DOHH2 (cell line): ENCODE data around the gene TMEM140.

ENCODE experiments used
- H3F3A ChIP-seq: fragments of 200-600 bp; sonication (generic), shearing (Covaris generic); 2 replicates; pipeline ENCODE4 v1.6.0; 2016; ENCODE audit warnings: antibody characterized with exemption, mild to moderate bottlenecking; ENCODE audit not compliant: control insufficient read depth, insufficient read depth
- H3K27ac ChIP-seq: fragments of 200-600 bp; sonication (generic); 2 replicates; pipeline ENCODE4 v1.5.1; 2014; ENCODE audit warnings: low read depth, mild to moderate bottlenecking, low read length, moderate library complexity
- H3K27me3 ChIP-seq: fragments of 200-600 bp; sonication (generic); 2 replicates; pipeline ENCODE4 v1.6.1; 2014; ENCODE audit warnings: mild to moderate bottlenecking, low read length, mixed read lengths; ENCODE audit not compliant: control insufficient read depth
- H3K36me3 ChIP-seq: fragments of 200-600 bp; sonication (generic); 2 replicates; pipeline ENCODE4 v1.6.1; 2014; ENCODE audit warnings: mild to moderate bottlenecking, low read length, moderate library complexity, mixed read lengths; ENCODE audit not compliant: control insufficient read depth
- H3K4me1 ChIP-seq: fragments of 200-600 bp; sonication (generic); 2 replicates; pipeline ENCODE4 v1.6.1; 2014; ENCODE audit warnings: mild to moderate bottlenecking, low read length, mixed read lengths; ENCODE audit not compliant: control insufficient read depth
- H3K4me2 ChIP-seq: fragments of 200-600 bp; sonication (generic); 2 replicates; pipeline ENCODE4 v1.6.0; 2014; ENCODE audit warnings: mild to moderate bottlenecking, low read length, moderate library complexity
- H3K4me3 ChIP-seq: fragments of 200-600 bp; sonication (generic); 2 replicates; pipeline ENCODE4 v1.5.1; 2014; ENCODE audit warnings: mild to moderate bottlenecking, low read length, mixed read lengths
- H3K79me2 ChIP-seq: fragments of 200-600 bp; sonication (generic); 2 replicates; pipeline ENCODE4 v1.6.1; 2014; ENCODE audit warnings: mild to moderate bottlenecking, low read length, mixed read lengths; ENCODE audit not compliant: control insufficient read depth
- H3K9me2 ChIP-seq: fragments of 200-600 bp; sonication (generic); replicated peaks from 2 replicates; pipeline ENCODE4 v1.6.1; 2014; ENCODE audit warnings: mild to moderate bottlenecking, low read length, mixed read lengths; ENCODE audit not compliant: control insufficient read depth
- H3K9me3 ChIP-seq: fragments of 200-600 bp; sonication (generic); 2 replicates; pipeline ENCODE4 v1.6.1; 2014; ENCODE audit warnings: antibody characterized with exemption, low read length, mixed read lengths; ENCODE audit not compliant: control insufficient read depth, insufficient read depth
- H4K20me1 ChIP-seq: fragments of 200-600 bp; sonication (generic); 2 replicates; pipeline ENCODE4 v1.6.0; 2014; ENCODE audit warnings: low read depth, mild to moderate bottlenecking, antibody characterized with exemption, low read length, moderate library complexity; ENCODE audit not compliant: control insufficient read depth, insufficient read depth
- EZH2phosphoT487 ChIP-seq: fragments of 200-600 bp; sonication (generic); IDR thresholded peaks from 2 replicates; pipeline ENCODE4 v1.6.1; 2017; ENCODE audit warnings: borderline replicate concordance, mild to moderate bottlenecking, antibody characterized with exemption, low read length, moderate library complexity, mixed read lengths
- TF ChIP-seq, protein P1 (sequence below): fragments of 200-600 bp; sonication (generic); IDR thresholded peaks from one replicate; pipeline ENCODE4 v1.5.1; 2014; ENCODE audit warnings: antibody characterized with exemption, mild to moderate bottlenecking, low read depth, low read length; ENCODE audit not compliant: poor library complexity, severe bottlenecking

The TMEM140 gene

DNA sequence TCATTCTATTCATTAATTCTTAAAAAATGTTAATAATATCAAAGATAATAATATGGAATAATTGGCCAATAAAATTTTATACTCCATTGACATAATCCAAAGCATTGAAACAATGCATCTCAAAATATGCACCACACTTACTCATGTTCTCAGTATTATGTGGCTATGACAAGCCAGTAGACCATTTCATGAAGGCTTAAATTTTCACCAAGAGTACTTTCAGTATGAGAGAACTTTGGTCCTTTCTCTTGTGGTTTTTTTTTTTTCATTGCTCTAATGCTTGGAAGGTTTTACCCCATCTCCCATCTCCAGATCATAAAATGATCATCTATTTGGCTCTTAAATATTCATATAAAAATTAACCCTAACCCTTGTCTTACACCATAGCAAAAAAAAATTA, 45.5 kb upstream of the TMEM140 start:
- no peak overlapping the region for H3K4me2 ChIP-seq
- H3K4me3 ChIP-seq = no peak overlapping the region
- H4K20me1 ChIP-seq = no peaks in the 10 kb centered on the region
- no peak overlapping the region for H3K27ac ChIP-seq
- TF ChIP-seq, protein P1, sequence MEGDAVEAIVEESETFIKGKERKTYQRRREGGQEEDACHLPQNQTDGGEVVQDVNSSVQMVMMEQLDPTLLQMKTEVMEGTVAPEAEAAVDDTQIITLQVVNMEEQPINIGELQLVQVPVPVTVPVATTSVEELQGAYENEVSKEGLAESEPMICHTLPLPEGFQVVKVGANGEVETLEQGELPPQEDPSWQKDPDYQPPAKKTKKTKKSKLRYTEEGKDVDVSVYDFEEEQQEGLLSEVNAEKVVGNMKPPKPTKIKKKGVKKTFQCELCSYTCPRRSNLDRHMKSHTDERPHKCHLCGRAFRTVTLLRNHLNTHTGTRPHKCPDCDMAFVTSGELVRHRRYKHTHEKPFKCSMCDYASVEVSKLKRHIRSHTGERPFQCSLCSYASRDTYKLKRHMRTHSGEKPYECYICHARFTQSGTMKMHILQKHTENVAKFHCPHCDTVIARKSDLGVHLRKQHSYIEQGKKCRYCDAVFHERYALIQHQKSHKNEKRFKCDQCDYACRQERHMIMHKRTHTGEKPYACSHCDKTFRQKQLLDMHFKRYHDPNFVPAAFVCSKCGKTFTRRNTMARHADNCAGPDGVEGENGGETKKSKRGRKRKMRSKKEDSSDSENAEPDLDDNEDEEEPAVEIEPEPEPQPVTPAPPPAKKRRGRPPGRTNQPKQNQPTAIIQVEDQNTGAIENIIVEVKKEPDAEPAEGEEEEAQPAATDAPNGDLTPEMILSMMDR = no peak
- no peak for TF ChIP-seq EZH2phosphoT487
- H3K9me2 ChIP-seq = no peaks in the 10 kb centered on the region
- no peaks in the 10 kb centered on the region for H3K4me1 ChIP-seq
- no peaks in the 10 kb centered on the region for H3K79me2 ChIP-seq
- no peaks in the 10 kb centered on the region for H3K9me3 ChIP-seq
- no peaks in the 10 kb centered on the region for H3K36me3 ChIP-seq
- no peaks in the 10 kb centered on the region for H3K27me3 ChIP-seq
- H3F3A ChIP-seq = no peaks in the 10 kb centered on the region

DNA sequence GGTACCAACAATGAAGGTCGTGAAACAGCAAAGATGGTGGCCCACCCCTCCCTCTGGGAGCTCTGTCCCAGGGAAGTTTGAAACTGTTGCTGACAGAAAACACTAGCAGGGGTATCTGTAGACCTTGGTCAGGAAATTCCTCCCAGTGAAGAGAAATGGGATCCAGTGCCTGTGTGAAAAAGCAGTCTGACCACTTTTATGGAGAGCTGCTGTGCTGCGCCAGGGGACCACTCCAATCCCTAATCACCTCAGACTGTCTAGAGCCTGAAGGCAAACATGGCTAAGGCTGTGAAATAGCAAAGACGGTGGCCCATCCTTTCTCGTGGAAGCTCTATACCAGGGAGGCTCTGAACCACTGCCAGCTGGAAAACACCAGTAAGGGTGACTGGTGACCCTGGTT, 38.3 kb upstream of the TMEM140 start:
- Histone ChIP-seq H3K9me3 (no peaks in the 10 kb centered on the region), H3K27me3 (no peaks in the 10 kb centered on the region), H3K4me1 (no peaks in the 10 kb centered on the region), H3K9me2 (no peaks in the 10 kb centered on the region), H3K4me2 (no peak overlapping the region), H3K36me3 (no peaks in the 10 kb centered on the region), H3K79me2 (no peaks in the 10 kb centered on the region), H3F3A (no peaks in the 10 kb centered on the region), H4K20me1 (no peaks in the 10 kb centered on the region), H3K4me3 (no peak overlapping the region), H3K27ac (no peak overlapping the region)
- TF ChIP-seq, protein P1 = no peak
- TF ChIP-seq EZH2phosphoT487 = no peak

DNA sequence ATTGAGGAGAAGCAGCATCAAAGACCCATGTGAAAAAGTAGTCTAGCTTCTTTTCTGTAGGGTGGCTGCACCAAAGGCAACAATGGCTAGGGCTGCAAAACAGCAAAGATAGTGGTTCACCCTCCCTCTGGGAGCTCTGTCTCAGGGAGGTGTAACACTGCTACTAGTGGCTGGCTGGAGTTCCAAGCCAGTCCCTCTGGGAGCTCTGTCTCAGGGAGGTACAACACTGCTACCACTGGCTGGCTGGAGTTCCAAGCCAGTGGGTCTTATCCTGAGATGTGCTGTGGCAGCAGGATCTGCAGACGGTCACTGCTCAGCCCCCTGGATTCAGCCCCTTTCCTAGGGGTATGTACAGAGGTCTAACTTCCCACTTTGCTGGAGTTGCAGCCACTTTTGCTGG, 37.9 kb upstream of the TMEM140 start:
- Histone ChIP-seq H3K4me3 (no peak overlapping the region), H3K27me3 (no peaks in the 10 kb centered on the region), H3K79me2 (no peaks in the 10 kb centered on the region), H3K27ac (no peak overlapping the region), H3K9me3 (no peaks in the 10 kb centered on the region), H3K9me2 (no peaks in the 10 kb centered on the region), H3K36me3 (no peaks in the 10 kb centered on the region), H3K4me2 (no peak overlapping the region), H4K20me1 (no peaks in the 10 kb centered on the region), H3F3A (no peaks in the 10 kb centered on the region), H3K4me1 (no peaks in the 10 kb centered on the region)
- TF ChIP-seq, protein P1 = no peak
- TF ChIP-seq EZH2phosphoT487 = no peak

DNA sequence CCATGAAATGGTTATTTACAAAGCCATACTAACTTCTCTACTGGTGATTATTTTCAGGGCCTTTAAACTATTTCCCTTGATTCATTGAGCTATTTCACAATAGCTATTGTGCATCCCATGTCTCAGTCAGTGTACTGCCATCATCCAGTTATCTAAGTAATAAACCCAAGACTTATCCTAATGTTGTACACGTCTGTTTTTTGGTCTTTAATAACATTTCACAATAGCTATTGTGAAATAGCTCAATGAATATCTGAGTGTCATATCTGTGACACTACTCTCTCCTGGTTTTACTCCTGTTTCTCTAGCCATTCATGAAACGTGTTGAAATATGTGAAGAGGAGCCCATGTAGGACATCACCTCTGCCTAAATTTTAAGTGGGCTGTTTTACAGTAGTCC, 36.5 kb upstream of the TMEM140 start:
- Histone ChIP-seq H3K36me3 (no peaks in the 10 kb centered on the region), H4K20me1 (no peaks in the 10 kb centered on the region), H3K4me1 (no peaks in the 10 kb centered on the region), H3K9me3 (no peaks in the 10 kb centered on the region), H3K27ac (no peak overlapping the region), H3K79me2 (no peaks in the 10 kb centered on the region), H3K4me3 (no peak overlapping the region), H3K27me3 (no peaks in the 10 kb centered on the region), H3K4me2 (no peak overlapping the region), H3K9me2 (0 out of 2 replicates have a peak, but pooled peaks cover 2% of the 10 kb centered on the region), H3F3A (no peaks in the 10 kb centered on the region)
- no peak for TF ChIP-seq EZH2phosphoT487
- TF ChIP-seq, protein P1 = no peak
